GM23248 (cell line): ENCODE data around the gene SLFN12L.

Experiments
- EZH2 ChIP-seq: fragments of 200-600 bp; sonication (generic); IDR thresholded peaks from 2 replicates; pipeline ENCODE4 v1.6.1; 2018; ENCODE audit warnings: antibody characterized with exemption, mild to moderate bottlenecking; ENCODE audit not compliant: insufficient read depth, poor library complexity, severe bottlenecking
- EZH2phosphoT487 ChIP-seq: fragments of 200-600 bp; sonication (generic); IDR thresholded peaks from 2 replicates; pipeline ENCODE4 v1.6.1; 2018; ENCODE audit warnings: antibody characterized with exemption, moderate library complexity, mild to moderate bottlenecking, low read depth; ENCODE audit not compliant: insufficient read depth

DNA sequence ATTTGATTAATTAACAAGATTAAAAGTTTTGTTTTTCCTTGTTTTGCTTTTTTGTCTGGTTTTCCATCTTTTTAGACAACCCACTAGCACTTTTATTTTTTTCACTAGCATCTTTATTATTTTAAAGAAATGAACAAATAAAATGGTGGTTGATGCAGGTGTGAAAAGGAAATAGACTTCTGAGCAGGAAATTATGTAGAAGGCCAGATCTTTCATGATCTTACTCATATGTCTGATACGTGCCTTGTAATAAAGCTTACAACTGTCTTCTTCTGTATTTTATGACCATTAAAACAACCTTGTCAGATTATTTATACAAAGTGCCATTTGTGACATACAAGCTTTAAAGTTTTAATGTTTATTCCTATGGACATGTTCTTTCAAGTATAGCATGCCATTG, 6.3 kb downstream of the SLFN12L start:
- TF ChIP-seq EZH2 = no peak
- no peak for TF ChIP-seq EZH2phosphoT487
